PC-9 (cell line): Measurements from ENCODE around the gene SETBP1.

Experiments used
- CTCF ChIP-seq: fragments of 200-600 bp; sonication (generic); conservative IDR thresholded peaks from 2 replicates; pipeline ENCODE4 v1.6.1; 2017; ENCODE audit warnings: mixed run types, antibody characterized with exemption, mild to moderate bottlenecking, moderate library complexity
- EZH2 ChIP-seq: fragments of 200-600 bp; sonication (generic); IDR thresholded peaks from 2 replicates; pipeline ENCODE4 v1.8.0; 2017; ENCODE audit warnings: antibody characterized with exemption, low read depth

DNA sequence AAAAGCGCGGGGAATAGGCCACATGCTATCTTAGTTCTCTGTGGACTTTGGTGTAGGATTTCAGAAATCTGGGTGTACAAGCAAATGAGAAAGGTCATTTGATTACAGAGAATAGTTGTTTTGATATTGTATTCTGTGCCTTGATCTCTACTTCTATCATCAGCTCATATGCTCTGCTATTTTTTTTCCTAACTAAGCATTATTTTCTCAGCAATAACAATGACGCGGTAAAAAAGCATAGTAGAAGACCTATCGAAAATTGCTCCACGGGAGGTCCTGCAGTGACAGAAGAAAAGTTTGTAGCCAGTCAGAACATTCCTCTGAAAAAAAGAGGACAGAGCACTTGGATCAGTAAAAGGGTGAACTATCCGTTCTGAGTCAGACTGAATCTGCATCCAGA is 2.8 kb upstream of the SETBP1 start:
- no peak for TF ChIP-seq CTCF
- no peak for TF ChIP-seq EZH2
